ENCODE results near the gene GAS7. TPM values are rescaled to one million over a fixed set of nuclear protein-coding genes. Genes with fewer than 3 reads are reported as not detected.

Gene GAS7
- total and polyA plus RNA-seq, 2 experiments from 2014 or later, result 1.9 to 10.7 TPM

DNA sequence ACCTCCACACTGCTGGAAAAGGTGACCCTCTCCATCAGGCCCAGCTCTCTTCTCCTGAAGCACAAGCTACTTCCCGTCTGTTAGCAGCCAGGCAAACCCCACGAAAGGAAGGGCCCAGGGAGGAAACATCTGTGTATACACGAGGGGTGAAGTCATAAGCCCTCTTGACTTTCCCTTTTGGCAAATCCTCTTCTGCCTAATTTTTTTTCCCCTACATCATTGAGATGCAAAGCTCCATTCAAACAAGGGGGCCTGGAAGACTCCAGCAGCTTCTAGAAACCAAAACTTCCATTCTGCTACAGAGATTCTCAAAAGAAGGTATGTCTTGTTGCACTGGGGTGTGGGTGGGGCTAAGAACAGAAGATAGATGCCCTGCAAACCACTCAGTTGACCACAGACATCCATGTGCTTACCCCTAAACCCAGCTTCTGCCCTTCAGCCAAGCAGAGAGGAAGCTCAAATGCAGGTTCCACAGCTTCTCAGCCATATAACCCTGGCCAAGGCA lies 147.8 kb downstream of the GAS7 start:
- Histone ChIP-seq H3K9me2 (ENCODE audit: insufficient read depth) (no peaks in the 10 kb centered on the region), H4K20me1 (replicated peaks; ENCODE audit: insufficient read depth) (no peaks in the 10 kb centered on the region), H2AFZ (no peak overlapping the region), H3K79me2 (replicated peaks; ENCODE audit: insufficient read depth) (no peaks in the 10 kb centered on the region), H3K4me2 (no peak overlapping the region), H3F3A (replicated peaks; ENCODE audit: low read depth) (no peaks in the 10 kb centered on the region), H3K27ac (ENCODE audit: low read depth) (no peak overlapping the region), H3K4me3 (no peak overlapping the region), H3K27me3 (ENCODE audit: insufficient read depth) (no peaks in the 10 kb centered on the region), H3K36me3 (ENCODE audit: insufficient read depth) (no peaks in the 10 kb centered on the region), H3K4me1 (ENCODE audit: insufficient read depth) (peaks cover 8% of the 10 kb centered on the region)
- no peak for ATAC-seq
- TF ChIP-seq POLR2AphosphoS5 (IDR thresholded peaks at IDR 0.05; ENCODE audit: low read depth), result no peak
- TF ChIP-seq ZNF331 (CRISPR knock-in tag; IDR thresholded peaks at IDR 0.05; ENCODE audit: low read depth), result no peak
- TF ChIP-seq, protein P1, sequence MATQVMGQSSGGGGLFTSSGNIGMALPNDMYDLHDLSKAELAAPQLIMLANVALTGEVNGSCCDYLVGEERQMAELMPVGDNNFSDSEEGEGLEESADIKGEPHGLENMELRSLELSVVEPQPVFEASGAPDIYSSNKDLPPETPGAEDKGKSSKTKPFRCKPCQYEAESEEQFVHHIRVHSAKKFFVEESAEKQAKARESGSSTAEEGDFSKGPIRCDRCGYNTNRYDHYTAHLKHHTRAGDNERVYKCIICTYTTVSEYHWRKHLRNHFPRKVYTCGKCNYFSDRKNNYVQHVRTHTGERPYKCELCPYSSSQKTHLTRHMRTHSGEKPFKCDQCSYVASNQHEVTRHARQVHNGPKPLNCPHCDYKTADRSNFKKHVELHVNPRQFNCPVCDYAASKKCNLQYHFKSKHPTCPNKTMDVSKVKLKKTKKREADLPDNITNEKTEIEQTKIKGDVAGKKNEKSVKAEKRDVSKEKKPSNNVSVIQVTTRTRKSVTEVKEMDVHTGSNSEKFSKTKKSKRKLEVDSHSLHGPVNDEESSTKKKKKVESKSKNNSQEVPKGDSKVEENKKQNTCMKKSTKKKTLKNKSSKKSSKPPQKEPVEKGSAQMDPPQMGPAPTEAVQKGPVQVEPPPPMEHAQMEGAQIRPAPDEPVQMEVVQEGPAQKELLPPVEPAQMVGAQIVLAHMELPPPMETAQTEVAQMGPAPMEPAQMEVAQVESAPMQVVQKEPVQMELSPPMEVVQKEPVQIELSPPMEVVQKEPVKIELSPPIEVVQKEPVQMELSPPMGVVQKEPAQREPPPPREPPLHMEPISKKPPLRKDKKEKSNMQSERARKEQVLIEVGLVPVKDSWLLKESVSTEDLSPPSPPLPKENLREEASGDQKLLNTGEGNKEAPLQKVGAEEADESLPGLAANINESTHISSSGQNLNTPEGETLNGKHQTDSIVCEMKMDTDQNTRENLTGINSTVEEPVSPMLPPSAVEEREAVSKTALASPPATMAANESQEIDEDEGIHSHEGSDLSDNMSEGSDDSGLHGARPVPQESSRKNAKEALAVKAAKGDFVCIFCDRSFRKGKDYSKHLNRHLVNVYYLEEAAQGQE (IDR thresholded peaks at IDR 0.05; ENCODE audit: unreplicated experiment), result no peak
- TF ChIP-seq, protein P2, sequence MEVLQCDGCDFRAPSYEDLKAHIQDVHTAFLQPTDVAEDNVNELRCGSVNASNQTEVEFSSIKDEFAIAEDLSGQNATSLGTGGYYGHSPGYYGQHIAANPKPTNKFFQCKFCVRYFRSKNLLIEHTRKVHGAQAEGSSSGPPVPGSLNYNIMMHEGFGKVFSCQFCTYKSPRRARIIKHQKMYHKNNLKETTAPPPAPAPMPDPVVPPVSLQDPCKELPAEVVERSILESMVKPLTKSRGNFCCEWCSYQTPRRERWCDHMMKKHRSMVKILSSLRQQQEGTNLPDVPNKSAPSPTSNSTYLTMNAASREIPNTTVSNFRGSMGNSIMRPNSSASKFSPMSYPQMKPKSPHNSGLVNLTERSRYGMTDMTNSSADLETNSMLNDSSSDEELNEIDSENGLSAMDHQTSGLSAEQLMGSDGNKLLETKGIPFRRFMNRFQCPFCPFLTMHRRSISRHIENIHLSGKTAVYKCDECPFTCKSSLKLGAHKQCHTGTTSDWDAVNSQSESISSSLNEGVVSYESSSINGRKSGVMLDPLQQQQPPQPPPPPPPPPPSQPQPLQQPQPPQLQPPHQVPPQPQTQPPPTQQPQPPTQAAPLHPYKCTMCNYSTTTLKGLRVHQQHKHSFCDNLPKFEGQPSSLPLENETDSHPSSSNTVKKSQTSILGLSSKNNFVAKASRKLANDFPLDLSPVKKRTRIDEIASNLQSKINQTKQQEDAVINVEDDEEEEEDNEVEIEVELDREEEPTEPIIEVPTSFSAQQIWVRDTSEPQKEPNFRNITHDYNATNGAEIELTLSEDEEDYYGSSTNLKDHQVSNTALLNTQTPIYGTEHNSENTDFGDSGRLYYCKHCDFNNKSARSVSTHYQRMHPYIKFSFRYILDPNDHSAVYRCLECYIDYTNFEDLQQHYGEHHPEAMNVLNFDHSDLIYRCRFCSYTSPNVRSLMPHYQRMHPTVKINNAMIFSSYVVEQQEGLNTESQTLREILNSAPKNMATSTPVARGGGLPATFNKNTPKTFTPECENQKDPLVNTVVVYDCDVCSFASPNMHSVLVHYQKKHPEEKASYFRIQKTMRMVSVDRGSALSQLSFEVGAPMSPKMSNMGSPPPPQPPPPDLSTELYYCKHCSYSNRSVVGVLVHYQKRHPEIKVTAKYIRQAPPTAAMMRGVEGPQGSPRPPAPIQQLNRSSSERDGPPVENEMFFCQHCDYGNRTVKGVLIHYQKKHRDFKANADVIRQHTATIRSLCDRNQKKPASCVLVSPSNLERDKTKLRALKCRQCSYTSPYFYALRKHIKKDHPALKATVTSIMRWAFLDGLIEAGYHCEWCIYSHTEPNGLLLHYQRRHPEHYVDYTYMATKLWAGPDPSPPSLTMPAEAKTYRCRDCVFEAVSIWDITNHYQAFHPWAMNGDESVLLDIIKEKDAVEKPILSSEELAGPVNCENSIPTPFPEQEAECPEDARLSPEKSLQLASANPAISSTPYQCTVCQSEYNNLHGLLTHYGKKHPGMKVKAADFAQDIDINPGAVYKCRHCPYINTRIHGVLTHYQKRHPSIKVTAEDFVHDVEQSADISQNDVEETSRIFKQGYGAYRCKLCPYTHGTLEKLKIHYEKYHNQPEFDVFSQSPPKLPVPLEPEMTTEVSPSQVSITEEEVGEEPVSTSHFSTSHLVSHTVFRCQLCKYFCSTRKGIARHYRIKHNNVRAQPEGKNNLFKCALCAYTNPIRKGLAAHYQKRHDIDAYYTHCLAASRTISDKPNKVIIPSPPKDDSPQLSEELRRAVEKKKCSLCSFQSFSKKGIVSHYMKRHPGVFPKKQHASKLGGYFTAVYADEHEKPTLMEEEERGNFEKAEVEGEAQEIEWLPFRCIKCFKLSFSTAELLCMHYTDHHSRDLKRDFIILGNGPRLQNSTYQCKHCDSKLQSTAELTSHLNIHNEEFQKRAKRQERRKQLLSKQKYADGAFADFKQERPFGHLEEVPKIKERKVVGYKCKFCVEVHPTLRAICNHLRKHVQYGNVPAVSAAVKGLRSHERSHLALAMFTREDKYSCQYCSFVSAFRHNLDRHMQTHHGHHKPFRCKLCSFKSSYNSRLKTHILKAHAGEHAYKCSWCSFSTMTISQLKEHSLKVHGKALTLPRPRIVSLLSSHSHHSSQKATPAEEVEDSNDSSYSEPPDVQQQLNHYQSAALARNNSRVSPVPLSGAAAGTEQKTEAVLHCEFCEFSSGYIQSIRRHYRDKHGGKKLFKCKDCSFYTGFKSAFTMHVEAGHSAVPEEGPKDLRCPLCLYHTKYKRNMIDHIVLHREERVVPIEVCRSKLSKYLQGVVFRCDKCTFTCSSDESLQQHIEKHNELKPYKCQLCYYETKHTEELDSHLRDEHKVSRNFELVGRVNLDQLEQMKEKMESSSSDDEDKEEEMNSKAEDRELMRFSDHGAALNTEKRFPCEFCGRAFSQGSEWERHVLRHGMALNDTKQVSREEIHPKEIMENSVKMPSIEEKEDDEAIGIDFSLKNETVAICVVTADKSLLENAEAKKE (CRISPR knock-in tag; IDR thresholded peaks at IDR 0.05), result no peak
- TF ChIP-seq ZNF114 (CRISPR knock-in tag; IDR thresholded peaks at IDR 0.05), result no peak
- TF ChIP-seq, protein P3, sequence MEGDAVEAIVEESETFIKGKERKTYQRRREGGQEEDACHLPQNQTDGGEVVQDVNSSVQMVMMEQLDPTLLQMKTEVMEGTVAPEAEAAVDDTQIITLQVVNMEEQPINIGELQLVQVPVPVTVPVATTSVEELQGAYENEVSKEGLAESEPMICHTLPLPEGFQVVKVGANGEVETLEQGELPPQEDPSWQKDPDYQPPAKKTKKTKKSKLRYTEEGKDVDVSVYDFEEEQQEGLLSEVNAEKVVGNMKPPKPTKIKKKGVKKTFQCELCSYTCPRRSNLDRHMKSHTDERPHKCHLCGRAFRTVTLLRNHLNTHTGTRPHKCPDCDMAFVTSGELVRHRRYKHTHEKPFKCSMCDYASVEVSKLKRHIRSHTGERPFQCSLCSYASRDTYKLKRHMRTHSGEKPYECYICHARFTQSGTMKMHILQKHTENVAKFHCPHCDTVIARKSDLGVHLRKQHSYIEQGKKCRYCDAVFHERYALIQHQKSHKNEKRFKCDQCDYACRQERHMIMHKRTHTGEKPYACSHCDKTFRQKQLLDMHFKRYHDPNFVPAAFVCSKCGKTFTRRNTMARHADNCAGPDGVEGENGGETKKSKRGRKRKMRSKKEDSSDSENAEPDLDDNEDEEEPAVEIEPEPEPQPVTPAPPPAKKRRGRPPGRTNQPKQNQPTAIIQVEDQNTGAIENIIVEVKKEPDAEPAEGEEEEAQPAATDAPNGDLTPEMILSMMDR (conservative IDR thresholded peaks at IDR 0.05; ENCODE audit: low read depth in 2 of 2), result no peak
- no peak for TF ChIP-seq CREB1 (CRISPR knock-in tag; IDR thresholded peaks at IDR 0.05; ENCODE audit: low read depth)
- no peak for TF ChIP-seq EZH2 (IDR thresholded peaks at IDR 0.05; ENCODE audit: low read depth, unreplicated experiment)
- TF ChIP-seq NANOG (IDR thresholded peaks at IDR 0.05; ENCODE audit: borderline replicate concordance), result no peak
- TF ChIP-seq EZH2phosphoT487 (IDR thresholded peaks at IDR 0.05; ENCODE audit: unreplicated experiment), result no peak
- TF ChIP-seq STAT1 (IDR thresholded peaks at IDR 0.05; ENCODE audit: unreplicated experiment), result no peak
- TF ChIP-seq, protein P4, sequence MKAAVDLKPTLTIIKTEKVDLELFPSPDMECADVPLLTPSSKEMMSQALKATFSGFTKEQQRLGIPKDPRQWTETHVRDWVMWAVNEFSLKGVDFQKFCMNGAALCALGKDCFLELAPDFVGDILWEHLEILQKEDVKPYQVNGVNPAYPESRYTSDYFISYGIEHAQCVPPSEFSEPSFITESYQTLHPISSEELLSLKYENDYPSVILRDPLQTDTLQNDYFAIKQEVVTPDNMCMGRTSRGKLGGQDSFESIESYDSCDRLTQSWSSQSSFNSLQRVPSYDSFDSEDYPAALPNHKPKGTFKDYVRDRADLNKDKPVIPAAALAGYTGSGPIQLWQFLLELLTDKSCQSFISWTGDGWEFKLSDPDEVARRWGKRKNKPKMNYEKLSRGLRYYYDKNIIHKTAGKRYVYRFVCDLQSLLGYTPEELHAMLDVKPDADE (IDR thresholded peaks at IDR 0.05), result no peak
- no peak for TF ChIP-seq JUNB (IDR thresholded peaks at IDR 0.05; ENCODE audit: unreplicated experiment)
- H3K36me3 Mint-ChIP-seq (ENCODE audit: low read depth), result no peaks in the 10 kb centered on the region; the same call in 2 of the 3 replicates
- no peaks in the 10 kb centered on the region for H3K27me3 Mint-ChIP-seq (ENCODE audit: insufficient read depth, low read depth, poor library complexity)
- no peak for DNase-seq (ENCODE audit: low spot score)
- peaks cover 22% of the 10 kb centered on the region; the same call in 2 of the 3 replicates for H3K4me1 Mint-ChIP-seq
- no peak overlapping the region for H3K4me3 Mint-ChIP-seq
- H3K27ac Mint-ChIP-seq, result no peak overlapping the region
- no peaks in the 10 kb centered on the region; the same call in 2 of the 3 replicates for H3K9me3 Mint-ChIP-seq
